ENCODE data around the gene KIF25.
"Not testable (repeated sequence)": the region's sequence is repeated elsewhere in the genome, so short reads cannot be mapped to it uniquely, and the experiment has no call there.

DNA sequence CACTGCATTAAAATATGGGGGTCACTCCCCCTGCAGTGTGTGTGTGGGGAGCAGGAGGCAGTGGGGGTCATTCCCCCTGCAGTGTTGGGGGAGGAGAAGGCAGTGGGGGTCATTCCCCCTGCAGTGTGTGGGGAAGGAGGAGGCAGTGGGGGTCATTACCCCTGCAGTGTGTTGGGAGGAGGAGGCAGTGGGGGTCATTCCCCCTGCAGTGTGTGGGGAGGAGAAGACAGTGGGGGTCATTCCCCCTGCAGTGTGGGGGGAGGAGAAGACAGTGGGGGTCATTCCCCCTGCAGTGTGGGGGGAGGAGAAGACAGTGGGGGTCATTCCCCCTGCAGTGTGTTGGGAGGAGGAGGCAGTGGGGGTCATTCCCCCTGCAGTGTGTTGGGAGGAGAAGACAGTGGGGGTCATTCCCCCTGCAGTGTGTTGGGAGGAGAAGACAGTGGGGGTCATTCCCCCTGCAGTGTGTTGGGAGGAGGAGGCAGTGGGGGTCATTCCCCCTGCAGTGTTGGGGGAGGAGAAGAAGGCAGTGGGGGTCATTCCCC, 21.3 kb upstream of the KIF25 start:
- not testable (repeated sequence) for TF ChIP-seq POLR2AphosphoS5, CTCF, POLR2A, EP300 (IDR thresholded peaks at IDR 0.05)
